ENCODE results near the gene GLIS1. TPM values are rescaled to one million over a fixed set of nuclear protein-coding genes. Genes with fewer than 3 reads are reported as not detected.

Gene GLIS1
- total RNA-seq, 1 experiment from 2014 or later, result 0.14 TPM

DNA sequence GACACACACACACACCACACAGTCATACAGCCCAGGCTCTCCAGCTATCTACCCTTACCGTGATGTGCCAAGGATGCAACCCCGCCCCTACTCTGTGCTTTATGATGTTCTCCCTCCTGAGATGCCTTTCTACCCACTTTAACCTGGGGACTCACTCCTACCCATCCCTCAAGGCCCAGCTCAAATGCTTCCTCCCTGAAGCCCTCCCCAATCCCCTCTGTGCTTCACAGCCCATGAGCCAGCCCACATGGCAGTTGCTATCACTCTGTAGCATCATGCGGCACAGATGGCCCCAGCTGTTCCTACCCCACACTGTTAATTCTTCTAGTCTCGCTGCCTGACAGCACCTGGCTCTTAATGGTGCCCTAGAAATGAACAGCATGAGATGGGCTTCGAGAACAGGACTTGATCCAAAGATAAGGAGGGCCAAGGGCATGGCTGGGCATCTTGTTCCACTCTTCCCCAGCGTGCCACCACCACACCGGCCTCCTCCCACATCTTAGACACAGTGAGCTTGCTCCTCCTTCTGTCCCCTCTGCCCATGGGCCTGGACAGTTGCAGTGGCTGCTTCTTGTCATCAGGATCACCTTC lies 109.8 kb downstream of the GLIS1 start:
- in situ Hi-C loops (cut with HindIII; ENCODE audit: low sequenced_read_pairs), result no loop called here
- DNase-seq (ENCODE audit: low spot score), result no peak

DNA sequence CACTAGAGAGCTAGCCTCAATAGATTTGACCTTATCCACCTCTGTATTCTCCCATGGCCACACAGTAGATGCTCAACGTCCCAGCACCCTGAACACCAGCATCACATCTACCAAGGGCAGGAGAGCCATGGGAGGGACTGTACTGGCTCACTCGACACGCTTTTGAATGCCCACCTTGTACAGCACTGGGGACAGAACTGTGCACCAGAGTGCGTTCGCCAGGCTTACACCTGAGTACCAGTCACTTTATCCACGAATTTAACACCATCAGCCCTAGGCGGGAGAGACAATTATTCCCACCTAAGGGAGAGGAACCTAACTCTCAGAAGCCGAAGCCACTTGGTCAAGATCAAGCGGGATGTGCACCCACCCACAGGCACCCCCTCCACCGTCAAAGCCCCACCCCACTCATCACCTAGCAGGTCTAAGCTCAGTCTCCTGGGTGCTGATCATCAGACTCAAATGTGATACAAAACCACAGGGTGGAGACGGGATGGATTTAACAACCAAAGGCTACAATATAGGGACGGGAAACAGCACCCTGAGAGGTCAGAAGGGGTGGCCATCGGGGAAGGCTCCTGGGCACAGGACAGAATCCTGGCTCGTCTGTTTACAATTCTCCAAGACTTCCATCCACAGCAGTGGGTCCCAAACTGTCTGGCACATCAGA lies 110.5 kb downstream of the GLIS1 start:
- DNase-seq (ENCODE audit: low spot score), result no peak
- in situ Hi-C loops (cut with HindIII; ENCODE audit: low sequenced_read_pairs), result no loop called here

DNA sequence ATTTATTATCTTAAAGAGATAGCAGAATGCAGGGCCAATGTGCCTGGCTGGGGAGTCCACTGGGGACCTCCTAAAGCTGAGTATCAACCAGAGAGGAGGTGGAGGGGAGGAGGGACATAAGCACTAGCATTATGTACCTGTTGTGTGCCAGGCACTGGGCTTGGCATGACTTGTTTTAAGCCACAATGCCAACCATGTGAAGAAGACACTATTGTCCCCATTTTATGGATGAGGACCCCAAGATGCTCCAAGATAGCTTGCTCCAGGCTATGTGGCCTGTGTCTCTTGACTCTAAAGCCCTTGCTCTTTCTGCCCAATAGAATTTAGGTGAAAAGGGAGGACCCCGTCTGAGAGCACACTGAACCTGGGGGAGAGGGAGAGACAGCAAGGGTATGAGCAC lies 111.3 kb downstream of the GLIS1 start:
- no peak for DNase-seq (ENCODE audit: low spot score)
- in situ Hi-C loops (cut with HindIII; ENCODE audit: low sequenced_read_pairs), result no loop called here

DNA sequence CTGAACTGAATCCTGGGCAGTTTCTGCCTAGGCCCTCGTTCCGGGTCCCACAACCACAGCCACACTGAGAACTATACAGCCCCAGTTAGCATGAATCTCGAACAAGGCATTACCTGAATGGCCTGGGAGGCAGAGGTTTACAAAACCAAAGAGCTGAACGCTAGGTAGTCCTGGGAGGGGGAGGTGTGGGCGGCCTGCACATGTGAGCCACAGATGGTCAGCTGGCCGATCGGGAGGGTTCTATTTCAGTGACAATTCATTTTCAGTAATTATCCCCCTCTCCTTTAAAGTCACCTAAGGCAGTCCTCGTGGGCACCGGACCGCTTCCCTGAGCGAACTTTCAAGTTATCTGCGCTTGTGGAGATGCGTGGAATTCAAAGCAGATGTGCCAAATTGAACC lies 111.9 kb downstream of the GLIS1 start:
- in situ Hi-C loops (cut with HindIII; ENCODE audit: low sequenced_read_pairs), result no loop called here

DNA sequence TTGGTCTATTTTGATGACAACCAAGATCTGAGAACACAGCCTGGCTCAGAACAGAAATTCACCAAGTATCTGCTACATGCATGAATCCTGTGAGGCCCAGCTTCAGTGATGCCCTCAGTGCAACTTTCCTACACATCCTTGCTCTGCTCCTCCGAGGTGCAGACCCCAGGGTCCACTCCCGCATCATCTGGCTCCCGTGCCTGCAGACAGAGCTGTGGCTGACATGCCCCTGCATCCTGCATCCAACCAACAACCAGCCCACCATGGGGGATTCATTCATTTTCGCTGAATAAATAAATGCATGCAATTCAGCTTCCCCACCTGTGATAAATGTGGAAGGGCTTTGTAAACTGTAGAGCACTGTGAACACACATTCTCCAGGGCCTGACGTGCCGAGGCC lies 112.3 kb downstream of the GLIS1 start:
- in situ Hi-C loops (cut with HindIII; ENCODE audit: low sequenced_read_pairs), result no loop called here
- no peak for DNase-seq (ENCODE audit: low spot score)

More for the DNA sequence above, 111.9 kb downstream of the GLIS1 start:
- DNase-seq (ENCODE audit: low spot score), result no peak

DNA sequence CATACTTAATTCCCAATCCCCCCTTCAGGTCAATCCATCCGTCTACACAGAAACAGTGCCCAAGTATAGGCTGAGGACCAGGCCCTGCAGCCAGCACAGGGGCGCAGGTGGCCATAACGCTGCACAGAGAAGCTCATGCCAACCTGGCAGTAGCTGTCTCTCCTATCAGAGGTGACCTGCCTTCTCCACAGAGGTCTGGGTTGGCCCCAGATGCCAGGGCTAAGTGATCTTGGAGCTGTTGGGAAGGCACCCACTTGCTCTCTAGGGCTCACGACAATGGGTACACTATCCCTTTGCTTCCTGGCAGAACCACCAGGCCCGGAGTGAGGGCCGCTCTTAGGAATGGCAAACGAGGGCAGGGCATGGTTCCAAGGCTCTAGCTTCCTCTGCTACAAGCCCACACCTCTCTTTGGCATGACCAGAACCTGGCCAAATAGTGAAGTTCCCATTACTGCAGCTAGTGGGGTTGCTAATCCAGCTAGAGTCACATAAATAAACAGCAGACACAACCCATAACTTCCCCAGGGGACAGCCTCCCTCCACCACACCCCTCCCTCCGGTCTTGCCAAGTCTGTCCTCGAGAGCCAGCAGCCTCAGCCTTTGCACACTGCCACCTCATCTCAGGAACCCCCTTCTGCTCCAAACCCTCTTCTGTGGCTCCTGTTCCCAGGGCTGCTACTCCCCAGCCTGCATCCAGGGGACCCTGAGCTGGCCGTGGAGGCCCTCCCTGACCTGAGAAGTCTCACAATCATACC lies 113.0 kb downstream of the GLIS1 start:
- no peak for DNase-seq (ENCODE audit: low spot score)
- in situ Hi-C loops (cut with HindIII; ENCODE audit: low sequenced_read_pairs), result no loop called here

DNA sequence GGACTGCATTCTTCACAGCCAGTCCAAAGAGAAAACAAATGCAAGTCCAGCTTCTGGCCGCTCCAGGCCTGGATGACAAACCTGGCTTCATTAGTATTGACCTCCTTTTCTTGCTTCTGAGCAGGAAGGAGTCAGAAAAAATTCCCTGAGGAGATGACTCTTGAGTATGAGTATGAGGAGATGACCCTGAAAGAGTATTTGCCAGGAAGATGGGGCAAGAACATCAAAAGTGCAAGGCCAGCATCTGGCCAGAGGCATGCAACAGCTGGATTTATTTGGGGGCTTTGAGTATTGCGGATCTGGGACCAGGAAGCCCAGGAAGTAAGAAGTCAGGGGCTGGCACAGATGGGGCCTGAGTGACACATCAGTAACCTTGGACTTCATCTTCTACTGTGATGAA lies 113.9 kb downstream of the GLIS1 start:
- DNase-seq (ENCODE audit: low spot score), result no peak
- in situ Hi-C loops (cut with HindIII; ENCODE audit: low sequenced_read_pairs), result no loop called here

DNA sequence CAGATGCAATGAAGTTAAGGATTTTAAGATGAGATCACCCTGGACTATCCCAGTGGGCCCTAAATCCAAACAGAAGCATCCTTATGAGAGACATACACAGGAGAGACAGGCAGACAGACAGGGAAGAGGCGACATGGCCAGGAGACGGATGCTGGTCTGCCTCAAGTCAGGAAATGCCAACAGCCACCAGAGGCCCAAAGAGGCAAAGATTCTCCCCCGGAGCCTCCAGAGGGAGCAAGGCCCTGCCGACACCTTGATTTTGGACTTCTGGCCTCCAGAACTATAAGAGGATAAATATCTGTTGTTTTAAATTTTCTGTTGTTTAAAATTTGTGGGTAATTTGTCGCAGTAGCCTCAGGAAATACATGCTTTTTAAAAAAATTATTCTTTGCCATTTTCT lies 116.4 kb downstream of the GLIS1 start:
- in situ Hi-C loops (cut with HindIII; ENCODE audit: low sequenced_read_pairs), result no loop called here
- DNase-seq (ENCODE audit: low spot score), result no peak

DNA sequence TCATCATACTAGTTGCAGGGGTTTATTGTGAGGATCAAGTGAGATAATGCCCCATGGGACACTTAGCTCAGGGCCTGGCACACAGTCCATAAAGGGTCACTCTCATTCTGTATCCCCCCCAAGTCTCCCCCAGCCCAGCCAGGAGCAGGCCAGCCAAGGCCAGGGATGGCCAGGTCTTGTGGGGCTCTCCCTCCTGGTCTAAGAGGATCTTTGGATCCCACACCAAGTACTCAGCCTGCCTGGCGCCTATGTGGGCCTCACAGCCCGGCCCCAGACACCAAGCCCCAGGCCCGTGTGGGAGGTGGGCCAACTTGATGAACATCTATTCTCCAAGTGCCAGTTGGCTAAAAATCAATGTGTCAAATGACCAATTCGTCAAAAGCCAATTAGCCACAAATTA lies 117.8 kb downstream of the GLIS1 start:
- DNase-seq (ENCODE audit: low spot score), result no peak
- in situ Hi-C loops (cut with HindIII; ENCODE audit: low sequenced_read_pairs), result no loop called here

DNA sequence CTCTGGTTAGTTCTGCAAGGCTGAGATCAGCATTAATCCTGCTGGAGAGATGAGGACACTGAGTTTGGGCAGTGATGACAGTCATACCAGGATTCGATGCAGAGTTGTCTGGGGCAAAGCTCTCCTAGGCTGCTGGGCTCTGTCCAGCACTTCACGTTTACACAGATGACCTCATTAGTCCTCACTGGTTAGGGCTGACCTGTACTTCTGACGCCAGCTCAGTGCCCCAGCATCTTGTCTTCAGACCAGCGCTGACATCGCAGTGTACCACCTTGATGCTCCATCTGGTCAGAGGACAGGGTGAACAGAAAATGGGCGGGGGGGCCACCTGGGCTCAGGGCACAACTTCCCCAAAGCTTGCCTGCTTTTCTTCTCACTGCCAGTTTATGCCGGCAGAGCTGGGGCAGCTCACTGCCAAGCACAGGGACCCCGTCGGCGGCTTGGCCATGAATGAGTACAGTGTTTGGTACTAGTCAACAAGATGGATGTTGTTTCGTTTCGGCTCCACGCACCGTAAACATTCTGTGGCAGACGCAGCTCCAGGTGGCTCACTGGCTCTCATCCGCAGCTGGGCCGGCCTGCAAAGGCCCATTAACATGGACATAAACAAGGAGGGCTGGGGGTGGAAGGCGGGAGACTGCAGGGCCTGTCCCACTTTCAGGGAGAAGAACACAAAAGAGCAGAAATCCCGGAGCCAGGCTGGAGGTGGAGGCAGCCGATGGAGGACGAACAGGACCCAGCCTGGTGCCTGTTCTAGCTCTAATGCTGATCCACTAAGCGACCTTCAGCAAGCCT lies 118.7 kb downstream of the GLIS1 start:
- peak; percentile 21 for DNase-seq (ENCODE audit: low spot score)
- in situ Hi-C loops (cut with HindIII; ENCODE audit: low sequenced_read_pairs), result no loop called here

DNA sequence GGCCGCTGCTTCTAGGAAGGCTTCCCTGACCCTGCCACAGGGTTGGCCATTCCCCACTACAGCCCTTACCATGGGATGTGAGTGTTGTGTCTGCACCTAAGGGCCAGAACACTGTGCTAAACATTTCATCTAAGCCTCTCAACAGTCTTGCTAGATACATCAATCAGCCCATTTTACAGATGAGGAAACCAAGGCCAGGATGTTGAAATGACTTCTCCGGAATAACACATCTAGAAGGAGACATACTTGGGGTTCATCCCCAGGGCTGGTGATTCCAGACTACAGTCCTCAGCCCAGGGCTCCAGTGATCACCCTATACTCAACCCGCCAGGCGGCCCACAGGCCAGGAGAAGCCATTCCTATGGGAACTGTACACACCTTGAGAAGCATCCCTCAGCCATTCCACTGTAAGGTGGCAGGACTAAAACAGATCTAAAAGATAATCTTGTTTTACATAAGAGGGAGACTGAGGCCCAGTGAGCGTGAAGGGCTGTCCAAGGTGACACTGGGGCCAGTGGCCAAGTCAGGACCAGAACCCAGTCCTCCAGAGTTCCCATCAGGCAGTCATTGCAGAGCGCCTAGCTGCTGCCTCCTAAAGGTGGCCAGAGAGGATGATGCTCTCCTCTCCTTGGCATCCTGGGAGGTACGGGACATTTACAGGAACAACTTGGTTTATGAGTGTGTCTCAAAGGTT lies 119.5 kb downstream of the GLIS1 start:
- DNase-seq (ENCODE audit: low spot score), result no peak
- in situ Hi-C loops (cut with HindIII; ENCODE audit: low sequenced_read_pairs), result no loop called here

DNA sequence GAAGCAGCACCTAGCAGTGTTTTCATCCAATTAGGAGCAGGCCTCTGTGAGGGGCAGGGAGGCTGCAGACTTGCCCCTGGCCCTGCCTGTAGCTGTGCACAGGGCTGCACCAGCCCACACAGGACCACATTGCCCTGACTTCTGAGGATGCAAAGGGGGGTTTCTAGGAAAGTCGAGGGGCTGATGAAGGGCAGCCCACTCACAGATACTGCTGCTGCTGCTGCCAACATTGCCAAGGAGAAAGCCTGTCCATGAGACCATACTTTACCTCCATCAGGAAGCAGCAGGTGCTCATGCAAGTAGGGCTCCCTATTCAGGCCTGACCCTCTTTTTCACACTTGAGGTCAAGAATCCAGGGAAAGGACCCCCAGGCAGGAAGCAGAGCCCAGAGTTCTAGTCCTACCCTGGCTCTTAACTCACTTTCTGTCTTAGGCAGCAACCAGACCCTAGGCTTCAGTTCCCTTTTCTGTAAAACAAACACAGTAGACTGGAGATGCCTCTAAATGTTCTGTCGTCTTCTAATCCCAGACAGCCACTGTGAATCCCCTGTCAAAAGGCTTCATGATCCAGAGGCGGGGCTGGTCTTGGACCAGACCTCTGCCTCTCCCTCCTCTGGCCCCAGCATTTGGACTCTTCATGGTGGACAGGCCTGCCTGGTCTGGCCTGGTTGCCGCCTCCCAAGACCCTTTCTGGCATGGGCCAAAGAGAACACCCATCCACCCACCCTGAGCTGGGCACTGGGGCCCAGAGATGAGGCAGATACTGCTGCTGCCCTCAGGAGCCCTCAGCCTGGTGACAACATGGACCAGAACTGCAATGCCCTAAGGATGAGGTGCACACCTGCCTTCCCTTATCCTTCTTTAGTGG lies 120.2 kb downstream of the GLIS1 start:
- no peak for DNase-seq (ENCODE audit: low spot score)
- in situ Hi-C loops (cut with HindIII; ENCODE audit: low sequenced_read_pairs), result no loop called here

DNA sequence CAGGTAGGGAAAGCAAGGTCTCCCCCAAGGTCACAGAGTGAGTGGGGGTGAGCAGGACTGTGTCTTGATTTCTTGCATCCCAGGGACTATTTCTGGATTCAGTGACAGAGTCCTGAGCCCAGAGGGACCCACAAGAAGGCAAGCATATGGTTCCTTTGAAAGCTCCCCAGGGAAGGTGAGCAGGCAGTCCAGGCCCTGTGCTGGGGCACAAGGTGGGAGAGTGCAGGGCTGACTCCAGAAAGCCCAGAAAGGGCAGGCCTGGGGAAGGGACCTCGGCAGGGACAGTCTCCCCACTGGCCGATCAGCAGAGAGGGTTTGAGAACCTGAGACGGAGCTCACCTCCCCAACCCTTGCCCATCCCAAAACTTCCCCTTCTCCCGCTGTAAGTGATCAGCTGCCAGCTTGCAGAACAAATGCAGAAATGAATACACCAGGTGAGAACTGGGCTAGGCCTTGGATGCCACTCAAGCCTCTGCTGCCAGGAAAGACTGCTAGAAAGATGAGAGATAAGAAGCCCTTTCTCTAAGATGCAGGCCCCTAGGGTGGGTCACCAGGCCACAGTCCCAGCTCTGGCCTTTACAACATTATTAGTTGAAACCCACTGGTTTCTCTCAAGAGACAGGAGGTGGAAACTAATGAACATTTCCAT lies 121.0 kb downstream of the GLIS1 start:
- no peak for DNase-seq (ENCODE audit: low spot score)
- in situ Hi-C loops (cut with HindIII; ENCODE audit: low sequenced_read_pairs), result no loop called here

DNA sequence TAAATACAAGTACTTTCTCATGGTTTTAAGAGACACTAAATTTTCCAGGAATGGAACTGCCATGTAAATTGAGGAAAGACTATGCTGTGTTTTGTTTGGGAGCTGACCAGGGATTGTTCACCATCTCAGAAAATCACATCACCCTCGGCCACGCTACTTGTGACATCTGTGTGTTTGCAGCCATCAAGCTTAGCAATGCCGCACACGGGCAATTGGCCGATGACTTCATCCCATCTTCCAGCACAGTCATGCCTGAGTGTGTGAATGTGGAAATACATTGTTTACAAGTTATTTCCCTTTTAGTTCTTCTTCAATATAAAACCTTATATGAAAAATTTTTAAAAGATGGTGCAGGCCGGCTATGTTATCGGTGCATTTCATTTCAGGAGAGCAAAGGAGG lies 121.6 kb downstream of the GLIS1 start:
- in situ Hi-C loops (cut with HindIII; ENCODE audit: low sequenced_read_pairs), result no loop called here
- DNase-seq (ENCODE audit: low spot score), result no peak

DNA sequence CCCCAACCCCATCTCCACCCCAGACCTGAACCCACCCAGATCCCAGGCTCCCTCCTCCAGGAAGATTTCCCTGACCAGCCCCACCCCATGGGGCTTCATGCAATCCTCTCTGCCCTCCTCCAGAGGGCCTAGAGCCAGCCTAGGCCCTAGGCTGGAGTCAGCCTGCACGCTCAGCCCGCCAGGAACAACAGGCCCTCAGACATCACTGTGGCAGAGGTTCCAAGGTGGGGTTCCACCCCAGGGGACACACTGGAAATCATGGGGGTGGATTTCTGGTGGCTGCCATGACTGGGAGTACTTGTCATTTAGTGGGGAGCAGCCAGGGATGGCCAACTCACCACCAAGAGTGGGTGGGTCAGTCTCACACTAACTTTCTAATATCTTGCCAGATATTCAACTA lies 122.0 kb downstream of the GLIS1 start:
- in situ Hi-C loops (cut with HindIII; ENCODE audit: low sequenced_read_pairs), result no loop called here
- DNase-seq (ENCODE audit: low spot score), result no peak

DNA sequence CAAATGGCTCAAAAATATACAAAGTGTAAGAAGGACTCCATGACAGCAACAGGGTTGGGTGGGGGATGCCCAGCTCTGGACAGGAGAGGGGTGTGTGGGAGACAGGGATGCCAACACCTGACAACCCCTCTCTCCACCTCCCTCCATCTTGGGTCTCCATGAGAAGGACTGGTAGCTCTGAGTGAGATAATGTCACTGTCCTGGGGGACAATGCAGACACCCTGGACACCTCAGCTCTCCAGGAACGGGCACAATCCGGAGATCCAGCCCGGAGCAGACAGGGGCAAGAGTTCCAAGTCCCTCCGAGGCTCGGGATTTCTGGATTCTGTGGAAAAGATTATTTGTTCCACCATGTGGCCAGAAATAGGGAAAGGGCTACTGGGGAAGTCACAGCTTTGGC lies 122.5 kb downstream of the GLIS1 start:
- DNase-seq (ENCODE audit: low spot score), result no peak
- in situ Hi-C loops (cut with HindIII; ENCODE audit: low sequenced_read_pairs), result no loop called here

DNA sequence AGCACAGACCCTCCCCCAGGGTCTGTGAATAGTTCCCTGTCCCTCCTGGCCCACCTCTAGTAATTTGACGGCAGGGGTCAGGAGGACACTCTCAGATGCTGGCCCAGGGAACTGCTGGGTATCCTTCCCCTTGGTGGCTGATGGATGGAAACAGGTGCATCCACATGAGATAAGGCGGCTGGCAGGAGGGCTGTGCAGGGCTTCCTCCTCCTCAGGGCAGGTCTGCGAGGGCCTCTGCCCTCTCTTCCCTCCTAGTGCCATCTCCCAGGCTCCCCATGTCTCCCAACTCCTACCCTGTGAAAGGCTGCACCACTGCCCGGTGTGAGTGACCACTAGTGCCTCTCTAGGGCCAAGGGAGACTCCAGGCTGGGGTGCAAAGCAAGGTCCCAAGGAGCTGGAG lies 123.9 kb downstream of the GLIS1 start:
- no peak for DNase-seq (ENCODE audit: low spot score)
- in situ Hi-C loops (cut with HindIII; ENCODE audit: low sequenced_read_pairs), result no loop called here

Data from G401 (cell line).